Astrocyte (in vitro differentiated cells and primary cell): ENCODE results near the gene MEIOSIN.

Experiments used
- CTCF ChIP-seq: IDR thresholded peaks from 2 replicates; pipeline ENCODE4 v1.5.1; 2011; ENCODE audit warnings: low read depth, mild to moderate bottlenecking, inconsistent platforms, low read length, moderate library complexity; ENCODE audit not compliant: insufficient read depth
- EZH2 ChIP-seq: IDR thresholded peaks from 2 replicates; pipeline ENCODE4 v1.6.1; 2012; ENCODE audit warnings: mild to moderate bottlenecking, low read length, inconsistent platforms; ENCODE audit not compliant: insufficient read depth

- TF ChIP-seq CTCF (no peak), EZH2 (no peak)
Measured at GRCh38 chr19:45715139-45715538, 18.1 kb upstream of the MEIOSIN start.
